Kidney (tissue), 14 donors: ENCODE data around the gene SNN. TPM values are rescaled to one million over a fixed set of nuclear protein-coding genes. Genes with fewer than 3 reads are reported as not detected.

Experiments
- DNase-seq, 5 donors: peaks; one replicate each; pipeline ENCODE4 v3.0.0-alpha.2; 2013 to 2020
- FAIRE-seq: peaks from 2 replicates; lab custom pipeline; 2012; peaks lifted over from hg19 to GRCh38; lab: Jason Lieb, UNC
- H3K27ac ChIP-seq, 2 donors: one replicate each; pipeline ENCODE4 v1.7.0; 2013; ENCODE audit warnings: low read depth in 2 of 2, low read length in 2 of 2, inconsistent platforms in 1 of 2
- H3K27me3 ChIP-seq: one replicate; pipeline ENCODE4 v1.7.1; 2013; ENCODE audit warnings: low read length, inconsistent platforms; ENCODE audit not compliant: control insufficient read depth, insufficient read depth
- H3K36me3 ChIP-seq, 3 donors: one replicate each; pipeline versions ENCODE4 v1.7.0 to v1.7.1; 2013; ENCODE audit warnings: low read length in 3 of 3, control low read depth in 1 of 3, inconsistent platforms in 1 of 3; ENCODE audit not compliant: insufficient read depth in 3 of 3, control insufficient read depth in 2 of 3
- H3K4me1 ChIP-seq, 3 donors: one replicate each; pipeline versions ENCODE4 v1.7.0 to v1.7.1; 2013; ENCODE audit warnings: low read length in 3 of 3, inconsistent platforms in 1 of 3, low read depth in 1 of 3; ENCODE audit not compliant: control insufficient read depth in 2 of 3, insufficient read depth in 2 of 3
- H3K4me3 ChIP-seq, 3 donors: one replicate each; pipeline versions ENCODE4 v1.7.0 to v1.8.1; 2013; ENCODE audit warnings: low read length in 3 of 3, control low read depth in 1 of 3, inconsistent platforms in 1 of 3
- H3K9ac ChIP-seq, 3 donors: one replicate each; pipeline versions ENCODE4 v1.7.0 to v1.7.1; 2013; ENCODE audit warnings: low read length in 3 of 3, control low read depth in 1 of 3, inconsistent platforms in 1 of 3
- H3K9me3 ChIP-seq, 3 donors: one replicate each; pipeline versions ENCODE4 v1.7.0 to v1.7.1; 2013; ENCODE audit warnings: low read length in 3 of 3, control low read depth in 1 of 3, inconsistent platforms in 1 of 3; ENCODE audit not compliant: control insufficient read depth in 2 of 3, insufficient read depth in 1 of 3
- CTCF ChIP-seq: IDR thresholded peaks from 3 replicates; pipeline ENCODE4 v1.5.1; 2012; ENCODE audit warnings: mild to moderate bottlenecking, moderate library complexity, borderline replicate concordance; ENCODE audit not compliant: insufficient read depth; ENCODE audit errors: extremely low read depth
- intact Hi-C: fragments of 100-400 bp; cut with DNase I; formaldehyde crosslinking; loops from one replicate; pipeline ENCODE4 v1.11.1; 2022
- polyA plus RNA-seq: library from polyadenylated mRNA; stranded (reverse); fragments of 350-450 nt; fragmentation: Illumina TruSeq; extraction: RNeasy Lipid Tissue Mini Kit (QIAGEN cat#74804); gene quantifications from one replicate; pipeline ENCODE4 v1.2.3, GENCODE V29; 2014; ENCODE audit warnings: low read depth, low replicate concordance; ENCODE audit not compliant: insufficient read depth
- total RNA-seq: library from RNA; stranded (reverse); fragmentation: NEBNext Ultra II Directional; extraction: Animal tissue kit (Norgen Biotek cat#: 25700); gene quantifications from one replicate; pipeline ENCODE4 v1.2.1, GENCODE V29; 2021
- donor health status: control.
- donor health status: control.
- donor health status: control.
- donor health status: control.
- donor health status: control.
- donor health status: DM: yes; HTN: yes; CAD: no.
- donor health status: Normal renal cell carcinoma (clear cell type).

Gene SNN
- total and polyA plus RNA-seq, 2 donors from 2014 or later = 16.6 to 21.9 TPM

- no peaks in the 10 kb centered on the region for H3K27me3 ChIP-seq
- peak overlapping the region in 1 of 3 donors; percentile 10 for H3K9ac ChIP-seq
- H3K36me3 ChIP-seq = peaks cover 0 to 41% (median 16%) of the 10 kb centered on the region in 3 donors
- intact Hi-C loops = no loop called here
- no peak for FAIRE-seq
- peaks cover 0 to 39% (median 26%) of the 10 kb centered on the region in 3 donors for H3K4me1 ChIP-seq
- H3K9me3 ChIP-seq = no peaks in the 10 kb centered on the region
- DNase-seq = peak in 1 of 5 donors; percentile 72
- no peak overlapping the region for H3K4me3 ChIP-seq
- peak overlapping the region; percentile 68 to 72 for H3K27ac ChIP-seq
- TF ChIP-seq CTCF = no peak
Measured at GRCh38 chr16:11677959-11678881, 10.0 kb downstream of the SNN start.

GRCh38 chr16:11679250-11679649, 11.0 kb downstream of the SNN start:
- TF ChIP-seq CTCF = no peak
- DNase-seq (peak in 1 of 5 donors; percentile 62), FAIRE-seq (no peak)
- Histone ChIP-seq H3K9me3 (no peaks in the 10 kb centered on the region), H3K9ac (no peak overlapping the region), H3K27ac (no peak overlapping the region), H3K4me3 (no peak overlapping the region), H3K36me3 (peaks cover 0 to 50% (median 26%) of the 10 kb centered on the region in 3 donors), H3K27me3 (no peaks in the 10 kb centered on the region), H3K4me1 (peaks cover 0 to 29% (median 26%) of the 10 kb centered on the region in 3 donors)
- intact Hi-C loops = no loop called here

- peaks cover 0 to 23% (median 21%) of the 10 kb centered on the region in 3 donors for H3K4me1 ChIP-seq
- no peak for FAIRE-seq
- DNase-seq = peak in 1 of 5 donors; percentile 29
- no peaks in the 10 kb centered on the region for H3K27me3 ChIP-seq
- no peak for TF ChIP-seq CTCF
- H3K4me3 ChIP-seq = no peak overlapping the region
- intact Hi-C loops = no loop called here
- no peaks in the 10 kb centered on the region for H3K9me3 ChIP-seq
- H3K36me3 ChIP-seq = peaks cover 0 to 58% (median 32%) of the 10 kb centered on the region in 3 donors
- no peak overlapping the region for H3K9ac ChIP-seq
- peak overlapping the region in 1 of 2 donors; percentile 28 for H3K27ac ChIP-seq
Measured at GRCh38 chr16:11679941-11680911, 12.0 kb downstream of the SNN start.
